Transverse colon (tissue), 3 donors: ENCODE measurements around the gene TEC.

Experiments
- EP300 ChIP-seq: sonication (generic); formaldehyde crosslinking; IDR thresholded peaks from one replicate; pipeline ENCODE4 v1.6.1; 2017; ENCODE audit warnings: antibody characterized with exemption, low read depth
- TF ChIP-seq, protein P1 (sequence below), 5 experiments: fragments of 200-600 bp in 3 of 5; fragments of 450-650 bp in 2 of 5; sonication (generic) in 3 of 5; IDR thresholded peaks; 1 replicate in 2 of 5; 2 replicates in 3 of 5; pipeline ENCODE4 v1.5.1; 2016 to 2017; ENCODE audit warnings: antibody characterized with exemption in 5 of 5, inconsistent platforms in 3 of 5, mild to moderate bottlenecking in 2 of 5, moderate library complexity in 1 of 5

DNA sequence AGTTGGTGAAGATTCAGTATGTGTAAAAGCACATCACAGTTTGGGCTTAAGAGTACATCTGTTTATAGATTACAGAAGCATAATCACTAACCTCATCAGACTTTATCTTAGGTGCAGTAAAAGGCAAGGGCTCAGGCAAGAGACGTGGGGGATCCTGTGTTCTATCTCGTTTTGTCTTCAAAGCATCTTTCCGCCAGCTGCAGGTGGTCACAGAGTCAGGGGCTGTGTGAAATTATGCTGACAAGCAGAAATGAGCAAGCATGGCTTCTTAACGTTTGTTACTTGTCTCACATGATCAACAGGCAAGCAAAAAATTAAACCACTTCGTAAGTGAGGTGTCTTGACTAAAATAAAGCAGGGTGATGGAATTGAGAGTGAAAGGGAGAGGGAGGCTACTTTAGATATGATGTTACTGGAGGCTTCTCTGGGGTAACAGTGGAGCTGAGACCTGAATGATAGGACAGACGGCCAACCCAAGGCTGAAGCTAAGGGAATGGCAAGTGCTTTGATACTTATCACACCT, 1.4 kb upstream of the TEC start:
- TF ChIP-seq, protein P1, sequence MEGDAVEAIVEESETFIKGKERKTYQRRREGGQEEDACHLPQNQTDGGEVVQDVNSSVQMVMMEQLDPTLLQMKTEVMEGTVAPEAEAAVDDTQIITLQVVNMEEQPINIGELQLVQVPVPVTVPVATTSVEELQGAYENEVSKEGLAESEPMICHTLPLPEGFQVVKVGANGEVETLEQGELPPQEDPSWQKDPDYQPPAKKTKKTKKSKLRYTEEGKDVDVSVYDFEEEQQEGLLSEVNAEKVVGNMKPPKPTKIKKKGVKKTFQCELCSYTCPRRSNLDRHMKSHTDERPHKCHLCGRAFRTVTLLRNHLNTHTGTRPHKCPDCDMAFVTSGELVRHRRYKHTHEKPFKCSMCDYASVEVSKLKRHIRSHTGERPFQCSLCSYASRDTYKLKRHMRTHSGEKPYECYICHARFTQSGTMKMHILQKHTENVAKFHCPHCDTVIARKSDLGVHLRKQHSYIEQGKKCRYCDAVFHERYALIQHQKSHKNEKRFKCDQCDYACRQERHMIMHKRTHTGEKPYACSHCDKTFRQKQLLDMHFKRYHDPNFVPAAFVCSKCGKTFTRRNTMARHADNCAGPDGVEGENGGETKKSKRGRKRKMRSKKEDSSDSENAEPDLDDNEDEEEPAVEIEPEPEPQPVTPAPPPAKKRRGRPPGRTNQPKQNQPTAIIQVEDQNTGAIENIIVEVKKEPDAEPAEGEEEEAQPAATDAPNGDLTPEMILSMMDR (IDR thresholded peaks at IDR 0.05), result no peak
- TF ChIP-seq EP300, result no peak
